HepG2 (cell line): ENCODE data around the gene UGT1A8.

Source experiments
- ARHGAP35 ChIP-seq: sonication (generic); formaldehyde crosslinking; IDR thresholded peaks from 2 replicates; pipeline ENCODE4 v1.9.0; 2022; ENCODE audit warnings: mild to moderate bottlenecking, inconsistent platforms, moderate library complexity, missing genetic modification reagents, borderline replicate concordance
- GABPA ChIP-seq, 2 experiments: IDR thresholded peaks; 2 replicates each; pipeline ENCODE4 v1.6.1; 2011 to 2016; ENCODE audit warnings: low read depth in 2 of 2, low read length in 1 of 2, missing biosample characterization in 1 of 2, missing genetic modification characterization in 1 of 2
- HOMEZ ChIP-seq: IDR thresholded peaks from 2 replicates; pipeline ENCODE4 v1.6.1; 2016; ENCODE audit warnings: low read depth

GRCh38 chr2:233821196-233821595 is 203.8 kb downstream of the UGT1A8 start:
- TF ChIP-seq GABPA (IDR thresholded peaks at IDR 0.05; ENCODE audit: low read depth, low read length) = no peak
- TF ChIP-seq GABPA (CRISPR knock-in tag; IDR thresholded peaks at IDR 0.05; ENCODE audit: low read depth) = no peak
- no peak for TF ChIP-seq ARHGAP35 (CRISPR knock-in tag)
- TF ChIP-seq HOMEZ (CRISPR knock-in tag) = no peak
